CD4-positive, alpha-beta T cell treated with Interferon gamma for 1 hour (primary cell): ENCODE measurements around the gene KIAA1328.
"Not testable (repeated sequence)": the region's sequence is repeated elsewhere in the genome, so short reads cannot be mapped to it uniquely, and the experiment has no call there.

ENCODE experiments used
- DNase-seq: peaks from one replicate; pipeline ENCODE4 v3.0.0-alpha.2; 2020

KIAA1328 gene

DNA sequence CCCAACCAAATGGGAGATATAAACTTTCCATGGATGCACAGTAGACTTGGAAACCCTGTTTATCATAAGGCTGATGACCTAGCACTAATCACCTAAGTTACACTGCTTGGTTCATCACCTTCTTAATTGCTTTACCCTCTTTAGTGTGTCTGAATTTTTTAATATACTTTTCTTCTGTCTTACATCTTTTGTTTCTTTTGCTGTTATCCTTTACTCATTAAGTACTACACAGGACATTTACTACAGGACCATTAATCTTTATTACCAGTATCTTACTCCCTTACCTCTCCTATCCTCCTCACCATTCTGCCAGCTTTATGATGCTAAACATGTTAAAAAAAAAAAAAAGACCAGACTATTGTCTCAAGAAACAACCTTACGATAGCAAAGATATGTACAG, 333.6 kb downstream of the KIAA1328 start:
- DNase-seq = no peak

DNA sequence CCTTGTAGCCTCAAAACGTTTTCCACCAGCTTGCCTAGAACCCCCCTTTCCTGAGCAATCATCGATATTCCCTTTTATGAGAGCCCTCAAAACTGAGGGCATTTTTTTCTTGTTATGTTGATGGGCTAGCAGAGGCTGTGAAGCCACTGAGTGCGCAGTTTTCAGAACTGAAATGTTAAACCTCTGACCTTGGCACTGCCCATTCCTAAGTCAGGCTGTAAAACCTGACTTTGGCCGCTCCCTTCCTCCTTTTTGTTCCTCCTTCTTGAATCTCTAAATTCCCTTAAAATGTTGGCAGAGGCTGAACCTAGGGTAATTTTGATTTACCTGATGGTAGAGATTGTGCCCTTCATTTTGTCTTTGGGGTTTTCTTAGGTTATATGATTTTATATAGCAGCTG, 334.2 kb downstream of the KIAA1328 start:
- no peak for DNase-seq

DNA sequence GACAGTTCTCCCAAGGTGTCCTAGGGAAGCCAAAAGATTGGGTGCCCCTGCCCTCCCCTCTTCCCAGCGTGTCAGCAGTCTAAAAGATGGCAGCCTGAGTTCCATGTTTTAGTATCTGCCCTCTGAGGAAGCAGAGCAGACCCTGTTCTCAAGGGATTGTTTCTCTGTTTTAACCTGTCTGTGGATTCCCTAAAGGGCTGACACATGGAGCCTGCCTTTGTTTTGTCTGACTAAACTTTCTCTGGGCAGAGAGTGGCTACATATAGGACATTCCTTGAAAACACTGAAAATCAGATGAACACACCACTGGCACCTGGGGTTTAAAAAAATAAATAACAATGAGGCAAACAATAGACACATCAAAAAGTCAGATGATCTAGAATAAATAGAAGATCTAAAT, 337.6 kb downstream of the KIAA1328 start:
- DNase-seq = no peak

DNA sequence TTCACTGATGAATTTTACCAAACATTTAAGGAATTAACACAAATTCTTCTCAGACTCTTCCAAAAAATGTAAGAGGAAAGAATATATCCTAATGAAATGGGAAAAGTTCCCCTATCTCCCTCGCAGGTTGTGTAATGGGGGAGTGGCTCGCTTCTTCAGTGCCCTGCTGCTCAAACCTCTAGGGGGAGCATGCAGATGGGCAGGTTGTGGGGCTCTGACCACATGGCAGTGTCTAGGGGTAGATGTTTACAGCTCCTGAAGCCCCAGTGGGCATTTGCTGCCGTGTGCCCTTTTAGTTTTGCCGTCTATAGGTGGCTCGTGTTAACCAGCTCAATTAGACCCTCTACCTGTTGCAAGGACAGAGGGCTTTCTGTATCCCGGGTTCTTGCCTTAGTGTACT, 338.0 kb downstream of the KIAA1328 start:
- DNase-seq = not testable (repeated sequence)

DNA sequence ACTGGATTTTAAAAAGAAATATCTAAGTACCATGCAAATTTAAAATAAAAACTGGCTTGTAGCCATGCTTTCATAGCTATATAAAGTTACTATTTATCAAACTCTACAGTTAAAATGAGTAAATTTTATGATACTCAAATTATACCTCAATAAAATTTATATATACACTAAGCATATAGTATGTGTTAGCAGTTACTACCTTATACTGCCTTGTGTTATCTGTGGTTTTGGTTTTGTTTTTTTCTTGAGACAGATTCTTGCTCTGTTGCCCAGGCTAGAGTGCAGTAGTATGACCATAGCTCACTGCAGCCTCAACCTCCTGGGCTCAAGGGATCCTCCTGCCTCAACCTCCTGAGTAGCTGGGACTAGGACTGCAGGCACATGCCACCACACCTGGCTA, 342.1 kb downstream of the KIAA1328 start:
- DNase-seq = no peak

DNA sequence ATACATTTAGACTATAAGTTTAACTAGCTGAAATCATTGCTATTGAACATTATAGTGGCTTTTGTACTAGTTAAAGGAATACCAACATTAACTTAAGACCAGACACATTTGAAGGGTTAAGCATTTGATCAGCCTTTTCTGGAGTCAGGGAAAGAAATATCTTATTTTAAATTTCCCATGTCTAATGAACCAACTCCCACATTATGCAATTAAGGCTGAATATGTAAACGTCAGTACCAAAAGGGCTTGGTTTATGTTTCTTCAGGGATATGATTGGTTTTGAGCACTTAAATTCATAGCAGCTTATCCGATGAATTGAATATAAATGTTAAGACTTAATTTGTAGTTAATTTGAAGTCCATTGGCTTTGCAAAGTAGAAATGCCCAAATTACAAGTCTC, 344.5 kb downstream of the KIAA1328 start:
- DNase-seq = no peak

DNA sequence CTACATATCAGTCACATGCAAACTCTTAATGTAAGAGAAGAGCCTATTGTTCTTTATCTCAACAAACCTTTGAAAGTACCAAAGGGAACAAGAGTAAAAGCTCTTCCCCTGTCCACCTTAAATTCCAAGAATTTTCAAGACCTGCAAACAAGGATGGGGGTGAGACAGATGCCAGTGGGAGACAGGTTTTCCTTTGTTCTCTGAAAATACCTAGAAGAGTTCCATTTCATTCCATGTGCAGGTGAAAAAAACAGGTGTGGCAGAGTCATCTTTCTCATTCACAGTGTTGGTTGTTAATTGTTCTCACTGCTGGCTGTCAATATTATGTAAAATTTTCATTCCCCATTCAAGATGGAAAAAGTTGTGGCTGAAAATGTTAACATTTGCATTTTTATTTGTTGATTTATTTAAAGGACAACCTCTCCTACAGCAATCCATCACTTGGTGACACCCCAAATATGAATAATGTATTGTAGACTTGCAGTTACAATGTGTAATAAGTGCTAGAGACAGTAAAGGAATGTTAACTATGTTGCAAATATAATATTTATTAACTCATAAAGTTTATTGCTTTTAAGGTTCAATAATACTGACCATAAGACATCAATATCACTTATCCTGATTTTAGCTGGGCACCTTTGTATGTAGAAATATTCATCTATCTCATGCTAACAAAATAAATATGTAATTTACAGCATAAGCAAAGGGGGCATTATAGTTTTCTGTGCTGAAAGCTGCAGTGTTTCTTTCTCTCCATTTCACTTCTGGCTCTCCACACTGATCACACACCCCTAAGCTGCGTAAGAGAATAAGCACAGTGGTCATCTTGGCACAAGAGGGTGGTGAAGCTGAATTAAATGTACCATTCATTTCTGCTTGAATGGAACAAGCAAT, 347.0 kb downstream of the KIAA1328 start:
- DNase-seq = no peak

DNA sequence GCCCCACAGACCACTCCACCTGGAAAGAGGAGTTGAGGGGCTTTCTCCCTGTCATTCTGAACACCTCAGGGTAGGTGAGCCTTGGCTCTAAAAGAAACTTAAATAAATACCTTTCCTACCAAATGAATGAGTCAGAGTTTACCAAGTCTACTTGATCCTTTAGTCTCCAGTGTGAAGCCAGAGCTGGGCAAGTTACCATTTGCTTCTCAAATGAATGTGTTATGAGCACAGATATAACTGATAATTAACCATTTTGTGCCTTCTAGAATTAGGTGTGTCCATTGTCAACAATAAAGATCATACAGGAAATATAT, 347.7 kb downstream of the KIAA1328 start:
- no peak for DNase-seq

DNA sequence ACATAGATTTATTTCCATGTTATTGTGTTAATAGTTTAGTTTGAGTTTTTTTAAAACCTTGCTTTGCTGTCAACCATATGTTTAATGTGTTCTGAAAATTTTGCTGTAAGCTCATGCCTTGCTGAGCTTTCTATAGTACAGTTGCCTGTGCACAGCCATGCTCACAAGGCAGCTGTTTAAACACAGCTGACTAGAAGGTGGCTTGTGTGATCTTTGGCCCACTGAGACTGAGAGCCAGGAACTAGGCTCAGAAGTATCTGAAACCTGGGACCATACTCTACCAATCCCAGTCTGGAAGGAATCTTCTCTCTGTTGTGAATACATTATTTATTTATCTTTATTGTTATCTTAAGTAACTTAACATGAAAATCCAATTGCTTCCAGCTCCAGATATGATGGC, 350.5 kb downstream of the KIAA1328 start:
- no peak for DNase-seq

DNA sequence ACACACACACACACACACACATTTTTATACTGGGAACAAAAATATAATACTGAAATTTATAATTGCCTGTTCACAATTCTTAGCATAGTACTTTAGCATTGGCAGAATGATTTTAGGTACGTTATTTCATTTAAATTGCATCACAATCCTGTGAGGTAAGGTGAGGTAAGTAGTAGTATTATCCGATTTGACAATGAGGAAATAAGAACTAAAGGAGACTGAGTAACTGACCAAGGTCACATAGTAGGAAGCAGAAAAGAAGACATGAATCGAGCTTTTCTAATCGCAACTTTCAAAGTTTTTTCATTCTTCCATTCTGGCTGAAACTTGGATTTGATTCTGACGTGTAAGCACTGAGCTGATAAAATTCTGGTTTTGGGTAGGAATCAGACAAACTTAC, 351.2 kb downstream of the KIAA1328 start:
- DNase-seq = no peak

DNA sequence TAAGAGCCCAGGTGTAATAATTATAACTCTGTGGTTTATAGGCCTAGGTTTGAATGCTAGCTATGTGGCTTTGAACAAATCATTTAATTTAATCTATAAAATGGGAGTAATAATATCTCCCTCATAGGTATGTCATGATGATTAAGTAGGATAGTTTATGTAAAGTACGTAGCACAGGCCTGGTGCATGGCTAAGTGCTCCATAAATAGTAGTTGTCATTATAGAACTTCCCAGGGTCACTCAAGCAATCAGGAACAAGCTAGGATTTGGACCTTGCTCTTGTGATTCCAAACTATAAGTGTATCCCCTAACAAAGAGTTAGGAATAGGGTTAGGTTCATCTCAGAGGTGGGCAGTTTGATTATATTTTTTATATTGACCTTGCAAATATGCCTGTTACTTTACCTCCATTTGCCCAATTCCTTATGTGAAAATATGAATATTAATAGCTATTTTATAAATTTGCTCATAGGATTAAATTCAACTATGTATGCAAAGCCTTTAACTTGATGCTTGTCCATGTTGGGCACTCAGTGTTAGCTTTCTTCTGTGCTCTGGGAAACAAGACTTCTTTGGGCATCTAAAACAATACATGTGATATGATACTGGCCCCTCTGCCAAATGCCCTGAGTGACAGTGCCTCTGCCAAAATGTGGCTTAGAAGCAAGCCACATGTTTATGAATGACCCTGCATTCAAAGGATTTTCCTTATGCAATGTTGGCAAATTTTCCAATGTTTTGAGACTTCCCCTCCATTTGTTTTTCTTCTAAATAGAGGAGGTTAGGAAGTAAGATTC, 353.6 kb downstream of the KIAA1328 start:
- DNase-seq = no peak

DNA sequence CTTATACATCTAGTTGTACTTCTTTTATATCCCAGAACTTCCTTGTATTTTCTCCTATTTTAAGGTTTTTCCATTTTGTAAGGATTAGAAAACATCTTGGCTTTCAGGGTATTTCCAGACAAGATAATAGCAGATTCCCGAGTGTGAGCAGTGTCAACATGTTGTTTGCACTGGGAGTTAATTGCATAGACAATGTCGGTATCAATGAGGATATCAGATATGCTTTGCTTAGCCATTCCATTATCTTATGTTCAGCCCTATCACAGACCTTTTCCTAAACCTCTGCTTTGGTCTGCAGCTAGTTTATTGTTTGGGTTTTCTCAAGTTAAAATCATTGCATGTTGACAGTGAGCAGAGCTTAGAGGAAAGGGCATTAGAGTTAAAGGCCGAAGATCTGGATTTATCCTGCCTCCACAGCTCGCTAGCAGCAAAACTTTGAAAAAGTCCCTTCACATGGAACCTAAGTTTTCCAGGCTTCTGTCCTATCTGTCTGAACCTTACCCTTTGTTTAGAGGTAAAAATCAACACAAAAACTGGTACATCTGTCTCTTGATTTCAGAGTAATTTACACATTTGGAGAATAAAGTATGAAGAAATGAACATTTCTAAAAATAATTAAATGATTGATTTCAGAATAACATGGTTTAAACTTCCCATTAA, 355.4 kb downstream of the KIAA1328 start:
- no peak for DNase-seq

DNA sequence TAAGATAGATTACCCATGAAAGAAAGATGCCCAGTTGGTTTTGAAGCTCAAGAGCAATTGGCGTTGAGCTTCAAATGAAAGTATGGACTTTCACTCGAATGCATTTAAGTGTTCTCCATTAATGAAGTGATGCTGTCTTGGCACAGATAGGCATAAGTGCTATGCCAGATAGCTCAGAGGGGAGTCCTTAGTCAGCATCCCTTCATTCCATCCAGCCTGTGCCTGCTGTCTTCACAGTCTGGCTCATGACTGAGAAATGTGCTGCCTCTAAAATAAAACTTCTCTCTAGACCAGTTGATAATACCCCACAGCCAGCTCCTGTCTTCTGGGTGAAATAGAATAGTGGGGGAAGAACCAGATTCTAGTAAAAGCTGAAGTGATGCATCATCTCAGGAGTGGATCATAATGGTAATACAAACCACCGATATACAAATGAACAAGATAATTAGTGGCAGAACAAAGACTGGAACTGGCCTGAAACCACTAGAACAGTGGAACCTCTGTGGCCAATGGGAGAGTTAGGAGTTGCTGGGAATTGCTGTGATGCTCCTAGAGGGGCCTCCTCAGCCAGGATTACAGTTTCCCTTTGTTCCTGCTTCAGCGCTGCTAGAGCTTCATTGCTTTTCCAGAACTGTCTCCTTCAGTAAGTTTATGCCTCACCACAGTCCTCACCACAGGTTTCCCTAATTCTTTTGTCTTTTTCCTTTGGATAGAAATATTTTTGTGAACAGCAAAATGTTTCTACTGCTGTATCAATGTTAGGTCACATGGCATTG, 359.3 kb downstream of the KIAA1328 start:
- no peak for DNase-seq

DNA sequence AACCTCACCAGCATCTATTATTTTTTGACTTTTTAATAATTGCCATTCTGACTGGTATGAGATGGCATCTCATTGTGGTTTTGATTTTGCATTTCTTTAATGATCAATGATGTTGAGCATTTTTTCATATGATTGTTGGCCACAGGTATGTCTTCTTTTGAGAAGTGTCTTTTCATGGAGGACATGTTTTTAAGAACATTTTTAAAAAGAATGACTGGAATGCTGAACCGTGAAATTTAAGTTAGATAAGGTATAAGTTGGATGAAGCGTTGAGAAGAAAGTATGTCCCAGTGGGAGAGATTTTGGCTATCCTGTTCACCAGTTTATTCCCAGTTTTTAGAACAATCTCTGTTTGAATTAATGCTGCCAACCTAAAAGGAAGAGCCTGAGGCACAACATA, 370.8 kb downstream of the KIAA1328 start:
- DNase-seq = no peak

DNA sequence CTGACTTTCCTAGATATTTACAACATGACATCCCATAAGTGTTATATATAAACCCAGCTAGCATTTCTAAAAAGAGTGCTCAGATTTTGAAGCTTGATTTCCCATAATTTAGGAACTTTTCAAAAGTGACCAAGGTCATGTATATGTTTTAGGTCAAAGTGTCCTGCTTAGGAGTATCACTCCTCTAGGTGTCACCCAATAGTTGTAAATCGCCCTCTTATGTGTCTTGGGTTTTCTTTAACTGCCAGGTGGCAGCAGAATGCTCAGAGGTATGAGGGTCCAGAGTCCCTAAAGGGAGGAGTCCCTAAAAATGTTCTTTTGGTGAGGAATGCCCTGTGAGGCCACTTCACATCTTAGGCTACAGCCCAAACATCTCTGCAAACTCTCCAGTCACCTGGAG, 378.4 kb downstream of the KIAA1328 start:
- no peak for DNase-seq

DNA sequence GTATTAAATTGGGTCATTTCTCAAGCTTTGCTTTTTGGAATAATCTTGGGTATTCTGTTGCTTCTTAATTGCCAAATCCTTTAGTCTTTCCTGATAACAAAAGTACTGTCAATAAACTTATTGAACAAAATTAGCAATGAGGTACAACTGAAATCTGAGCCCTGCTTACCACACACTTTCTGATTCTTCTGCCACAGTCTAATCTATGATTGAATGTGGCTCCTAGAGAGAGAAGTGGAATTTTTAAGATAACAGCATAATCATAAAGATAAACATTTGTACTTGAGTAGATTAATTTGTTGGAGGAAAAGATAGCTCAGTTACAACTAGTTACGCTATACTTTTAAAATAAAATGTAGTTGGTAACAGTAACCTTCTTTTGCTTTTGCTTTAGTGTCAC, 381.9 kb downstream of the KIAA1328 start:
- no peak for DNase-seq

DNA sequence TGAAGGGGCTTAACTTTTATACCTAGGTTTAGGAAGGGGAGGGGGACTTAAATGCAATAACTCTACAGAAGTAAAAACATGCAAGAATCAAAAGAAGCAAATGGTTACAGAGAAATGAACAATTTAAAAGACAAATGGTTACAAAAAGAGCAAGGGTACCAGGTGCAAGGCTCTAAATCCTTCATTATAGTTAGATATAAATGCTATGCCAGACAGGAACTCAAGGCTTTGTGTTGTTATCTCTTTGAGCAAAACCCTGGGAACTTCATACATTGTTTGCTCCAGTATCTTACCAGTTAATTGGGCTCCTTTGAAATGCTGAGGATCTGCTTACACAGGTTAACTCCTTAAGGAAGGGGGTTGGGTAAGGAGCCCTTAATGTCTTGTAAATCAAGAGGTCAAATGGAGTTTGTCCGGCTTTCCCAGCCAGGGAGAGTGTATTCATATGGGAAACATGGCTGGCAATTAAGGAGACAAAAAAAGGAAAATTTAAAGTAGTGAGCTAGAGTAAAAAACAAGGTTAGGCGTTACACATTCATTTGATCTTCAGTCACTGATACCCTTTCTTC, 389.2 kb downstream of the KIAA1328 start:
- no peak for DNase-seq

DNA sequence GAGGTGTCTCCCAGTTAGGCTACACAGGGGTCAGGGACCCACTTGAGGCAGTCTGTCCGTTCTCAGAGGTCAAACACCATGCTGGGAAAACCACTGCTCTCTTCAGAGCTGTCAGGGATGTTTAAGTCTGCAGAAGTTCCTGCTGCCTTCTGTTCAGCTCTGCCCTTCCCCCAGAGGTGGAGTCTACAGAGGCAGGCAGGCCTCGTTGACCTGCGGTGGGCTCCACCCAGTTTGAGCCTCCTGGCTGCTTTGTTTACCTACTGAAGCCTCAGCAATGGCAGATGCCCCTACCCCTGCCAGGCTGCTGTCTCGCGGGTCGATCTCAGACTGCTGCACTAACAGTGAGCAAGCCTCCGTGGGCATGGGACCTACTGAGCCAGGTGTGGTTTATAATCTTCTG, 390.3 kb downstream of the KIAA1328 start:
- DNase-seq = no peak

DNA sequence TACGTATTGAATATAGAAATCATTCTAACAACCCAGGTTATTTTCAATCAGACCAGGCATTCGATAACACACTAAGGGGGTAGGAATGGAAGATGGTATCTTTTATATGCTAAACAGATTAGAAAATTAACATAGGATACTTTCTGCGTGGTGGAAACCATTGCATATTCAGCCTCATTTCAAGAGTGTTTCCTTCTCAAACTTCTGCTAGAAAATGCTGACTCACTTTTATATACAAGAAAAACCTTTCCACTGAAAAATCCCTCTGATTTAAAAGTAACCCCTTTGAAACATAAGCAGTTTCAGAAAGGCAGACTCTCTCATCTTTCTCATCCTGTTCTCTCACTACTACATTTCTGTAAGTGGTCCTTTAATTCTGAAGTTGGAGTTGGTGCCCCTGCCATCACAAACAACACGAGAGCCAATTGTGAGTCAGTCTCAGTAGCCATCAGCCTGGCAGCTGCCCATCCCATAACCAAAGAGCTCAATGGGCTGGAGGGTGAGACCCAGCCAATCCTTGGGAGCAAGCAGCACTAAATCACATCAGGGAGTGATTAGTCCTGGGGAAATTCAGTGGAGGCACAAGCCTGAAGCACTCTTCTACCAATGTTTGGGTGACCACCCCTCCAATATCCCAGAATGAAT, 393.5 kb downstream of the KIAA1328 start:
- DNase-seq = no peak

DNA sequence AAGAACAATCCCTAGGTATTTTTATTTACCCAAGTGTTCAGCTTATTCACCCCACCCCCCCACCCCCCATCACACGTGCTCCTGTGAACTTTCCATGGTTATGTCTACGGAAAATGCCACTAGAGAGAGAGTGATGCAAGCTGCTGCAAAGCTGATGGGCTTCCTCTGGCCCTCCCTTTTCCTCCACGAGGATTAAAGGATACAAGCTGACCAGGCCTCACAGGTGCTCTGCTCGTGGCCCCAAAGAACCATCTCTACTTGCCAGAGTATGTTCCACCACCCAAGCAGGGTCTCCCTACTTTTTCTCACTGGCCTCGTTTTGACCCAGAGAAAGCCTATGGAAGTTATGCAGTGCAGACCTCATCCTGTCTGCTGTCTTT, 394.1 kb downstream of the KIAA1328 start:
- DNase-seq = no peak

DNA sequence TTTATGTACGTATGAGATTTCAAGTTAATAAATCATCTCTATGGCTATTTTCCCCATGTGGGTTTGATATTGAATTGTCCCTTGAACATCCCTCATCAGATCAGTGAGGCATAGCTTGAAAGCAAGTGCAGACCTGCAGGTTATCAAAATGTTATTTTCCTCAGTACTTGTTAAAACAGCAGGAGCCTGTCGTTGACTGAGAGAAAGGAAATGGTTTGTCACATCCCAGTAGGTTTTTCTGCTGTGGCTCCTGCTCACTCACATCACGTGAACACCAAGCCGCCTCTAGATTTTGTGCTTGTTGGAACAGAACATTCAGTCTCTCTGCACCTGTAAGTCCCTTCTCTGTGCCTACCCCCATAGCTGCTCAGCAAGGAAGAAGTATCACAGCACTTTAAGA, 396.4 kb downstream of the KIAA1328 start:
- no peak for DNase-seq

DNA sequence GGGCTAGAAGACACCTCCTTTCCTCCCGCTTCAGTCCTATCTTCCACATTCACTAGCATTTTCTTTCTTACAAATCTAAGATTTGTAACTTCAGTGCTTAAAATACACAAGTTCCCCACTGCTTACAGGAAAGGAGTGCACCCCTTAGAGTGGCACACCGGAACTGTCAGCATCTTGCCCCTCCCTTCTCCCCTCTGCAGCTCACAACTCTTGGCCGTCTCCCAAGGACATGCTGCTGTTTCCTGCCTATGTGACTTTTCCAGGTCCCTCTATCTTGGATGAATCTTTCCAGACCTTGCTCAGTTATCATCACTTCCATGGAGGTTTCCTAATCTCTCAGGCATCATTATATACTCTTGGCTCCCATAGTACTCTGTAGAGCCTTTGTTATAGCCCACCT, 401.8 kb downstream of the KIAA1328 start:
- no peak for DNase-seq
